ENCODE results near the gene NBR1. TPM values are rescaled to one million over a fixed set of nuclear protein-coding genes. Genes with fewer than 3 reads are reported as not detected.
"Not testable (repeated sequence)": the region's sequence is repeated elsewhere in the genome, so short reads cannot be mapped to it uniquely, and the experiment has no call there.

Gene NBR1
- total RNA-seq, 1 donor from 2014 or later = 51.9 TPM

GRCh38 chr17:43175213-43176118 is 4.5 kb downstream of the NBR1 start:
- FAIRE-seq (no peak), DNase-seq (ENCODE audit: low read depth) (peak; percentile 1)
- no peak for TF ChIP-seq CTCF (IDR thresholded peaks at IDR 0.05; ENCODE audit: insufficient read depth, low read length, severe bottlenecking)
- Histone ChIP-seq H3K36me3 (ENCODE audit: control insufficient read depth, insufficient read depth, low read length) (peaks cover 13% of the 10 kb centered on the region), H3K4me3 (ENCODE audit: low read depth, low read length) (no peak overlapping the region), H3K27me3 (ENCODE audit: control insufficient read depth, insufficient read depth, low read length) (no peaks in the 10 kb centered on the region)

GRCh38 chr17:43176119-43176570 is 5.1 kb downstream of the NBR1 start:
- TF ChIP-seq CTCF (IDR thresholded peaks at IDR 0.05; ENCODE audit: insufficient read depth, low read length, severe bottlenecking) = no peak
- H3K36me3 ChIP-seq (ENCODE audit: control insufficient read depth, insufficient read depth, low read length) = peaks cover 17% of the 10 kb centered on the region
- no peak for DNase-seq (ENCODE audit: low read depth)
- no peaks in the 10 kb centered on the region for H3K27me3 ChIP-seq (ENCODE audit: control insufficient read depth, insufficient read depth, low read length)
- no peak overlapping the region for H3K4me3 ChIP-seq (ENCODE audit: low read depth, low read length)
- FAIRE-seq = no peak

GRCh38 chr17:43183921-43184320 is 12.9 kb downstream of the NBR1 start:
- Histone ChIP-seq H3K36me3 (ENCODE audit: control insufficient read depth, insufficient read depth, low read length) (peaks cover 13% of the 10 kb centered on the region), H3K4me3 (ENCODE audit: low read depth, low read length) (no peak overlapping the region), H3K27me3 (ENCODE audit: control insufficient read depth, insufficient read depth, low read length) (no peaks in the 10 kb centered on the region)
- no peak for TF ChIP-seq CTCF (IDR thresholded peaks at IDR 0.05; ENCODE audit: insufficient read depth, low read length, severe bottlenecking)
- FAIRE-seq (no peak), DNase-seq (ENCODE audit: low read depth) (no peak)

GRCh38 chr17:43186656-43187055 is 15.6 kb downstream of the NBR1 start:
- not testable (repeated sequence) for H3K4me3 ChIP-seq (ENCODE audit: low read depth, low read length); FAIRE-seq; DNase-seq (ENCODE audit: low read depth); H3K27me3 ChIP-seq (ENCODE audit: control insufficient read depth, insufficient read depth, low read length)
- peaks cover 24% of the 10 kb centered on the region for H3K36me3 ChIP-seq (ENCODE audit: control insufficient read depth, insufficient read depth, low read length)

GRCh38 chr17:43193251-43193650 is 22.2 kb downstream of the NBR1 start:
- H3K27me3 ChIP-seq (ENCODE audit: control insufficient read depth, insufficient read depth, low read length) = no peaks in the 10 kb centered on the region
- TF ChIP-seq CTCF (IDR thresholded peaks at IDR 0.05; ENCODE audit: insufficient read depth, low read length, severe bottlenecking) = no peak
- peaks cover 50% of the 10 kb centered on the region for H3K36me3 ChIP-seq (ENCODE audit: control insufficient read depth, insufficient read depth, low read length)
- H3K4me3 ChIP-seq (ENCODE audit: low read depth, low read length) = no peak overlapping the region
- DNase-seq (ENCODE audit: low read depth) (no peak), FAIRE-seq (no peak)

GRCh38 chr17:43199633-43200032 is 28.6 kb downstream of the NBR1 start:
- no peak for TF ChIP-seq CTCF (IDR thresholded peaks at IDR 0.05; ENCODE audit: insufficient read depth, low read length, severe bottlenecking)
- H3K27me3 ChIP-seq (ENCODE audit: control insufficient read depth, insufficient read depth, low read length) = no peaks in the 10 kb centered on the region
- no peak overlapping the region for H3K4me3 ChIP-seq (ENCODE audit: low read depth, low read length)
- FAIRE-seq (no peak), DNase-seq (ENCODE audit: low read depth) (no peak)
- peaks cover 31% of the 10 kb centered on the region for H3K36me3 ChIP-seq (ENCODE audit: control insufficient read depth, insufficient read depth, low read length)

Data from bronchial epithelial cell (primary cell).